DMS153 treated with DMSO at 0.1 percent for 48 hours (cell line): ENCODE measurements around the gene SCARB1.

ENCODE experiments used
- DNase-seq: peaks from one replicate; lab custom pipeline; 2025; ENCODE audit not compliant: unreplicated experiment; lab: John Stamatoyannopoulos, UW

Gene SCARB1

DNA sequence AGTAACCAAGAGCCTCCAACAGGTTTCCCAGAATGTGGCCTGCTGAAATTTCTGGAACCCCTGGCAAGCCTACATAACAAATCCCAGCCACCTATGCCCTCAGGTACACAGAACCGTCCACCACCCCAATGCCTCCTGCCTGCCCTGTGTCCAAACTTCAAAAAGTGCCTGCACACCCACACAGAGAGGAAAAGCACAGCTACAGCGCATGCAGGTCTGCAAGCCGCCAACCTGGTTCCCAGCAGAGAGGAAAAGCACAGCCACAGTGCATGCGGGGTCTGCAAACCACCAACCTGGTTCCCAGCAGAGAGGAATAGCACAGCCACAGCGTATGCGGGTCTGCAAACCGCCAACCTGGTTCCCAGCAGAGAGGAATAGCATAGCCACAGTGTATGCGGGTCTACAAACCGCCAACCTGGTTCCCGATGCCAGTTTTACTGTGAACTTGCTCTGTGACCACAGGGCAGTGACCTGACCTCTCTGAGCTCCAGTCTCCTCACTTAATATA is 113.5 kb downstream of the SCARB1 start:
- no peak for DNase-seq

- no peak for DNase-seq
Measured at GRCh38 chr12:124749725-124750124, 113.9 kb downstream of the SCARB1 start.

GRCh38 chr12:124747426-124748161 is 116.1 kb downstream of the SCARB1 start:
- no peak for DNase-seq

GRCh38 chr12:124746649-124747425 is 116.8 kb downstream of the SCARB1 start:
- no peak for DNase-seq

DNA sequence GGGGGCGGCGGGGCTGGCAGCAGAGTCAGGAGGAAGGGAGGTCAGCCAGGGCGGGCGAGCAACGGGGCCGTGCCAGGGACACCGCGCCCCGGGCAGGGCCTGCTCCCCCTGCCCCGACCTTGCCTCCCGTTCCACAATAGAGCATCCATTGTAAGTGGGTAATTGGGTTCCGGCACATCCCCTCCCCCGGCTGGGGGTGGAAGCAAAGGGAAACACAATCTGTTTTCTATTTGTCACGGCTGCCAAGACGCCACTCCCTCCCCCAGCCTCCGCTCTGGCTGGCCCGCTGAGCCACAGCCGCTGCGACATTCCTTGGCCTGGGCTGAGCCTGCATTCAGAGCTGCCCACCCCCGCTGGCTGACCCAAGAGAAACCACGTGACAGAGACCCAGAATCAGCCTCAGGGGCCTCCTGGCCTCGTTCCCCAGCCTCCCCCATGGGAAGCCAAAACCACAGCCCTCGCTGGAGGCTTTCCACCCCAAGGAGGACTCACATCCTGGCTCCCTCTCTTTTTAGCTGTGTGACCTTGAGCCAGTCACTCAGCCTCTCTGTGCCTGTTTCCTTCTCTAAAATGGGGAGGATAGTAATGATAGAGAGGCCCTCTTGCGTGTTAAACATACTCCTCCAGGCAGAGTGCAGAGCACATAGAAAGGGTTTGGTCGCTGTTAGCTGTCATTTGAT is 117.6 kb downstream of the SCARB1 start:
- DNase-seq: peak; percentile 50

DNA sequence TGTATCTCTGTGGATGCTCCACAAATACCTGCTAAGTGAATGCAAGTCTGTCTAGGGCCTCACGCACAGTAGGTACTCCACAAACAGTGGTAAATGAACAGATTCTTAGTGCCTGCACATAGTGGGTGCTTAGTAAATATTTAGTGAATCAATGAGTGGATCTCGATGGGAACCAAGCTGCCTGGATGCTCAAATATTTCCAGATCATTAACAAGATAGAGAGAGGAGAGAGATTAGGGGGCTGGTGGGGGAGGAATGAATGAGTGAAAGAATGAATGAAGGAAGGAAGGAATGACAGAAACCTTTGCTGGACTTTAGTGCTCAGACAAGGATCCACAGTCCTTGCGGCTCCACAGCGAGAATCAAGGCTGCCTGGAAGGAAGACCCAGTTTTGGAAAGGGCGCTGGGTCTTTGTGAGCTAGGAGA is 118.2 kb downstream of the SCARB1 start:
- DNase-seq: no peak

GRCh38 chr12:124744659-124745464 is 118.8 kb downstream of the SCARB1 start:
- no peak for DNase-seq

DNA sequence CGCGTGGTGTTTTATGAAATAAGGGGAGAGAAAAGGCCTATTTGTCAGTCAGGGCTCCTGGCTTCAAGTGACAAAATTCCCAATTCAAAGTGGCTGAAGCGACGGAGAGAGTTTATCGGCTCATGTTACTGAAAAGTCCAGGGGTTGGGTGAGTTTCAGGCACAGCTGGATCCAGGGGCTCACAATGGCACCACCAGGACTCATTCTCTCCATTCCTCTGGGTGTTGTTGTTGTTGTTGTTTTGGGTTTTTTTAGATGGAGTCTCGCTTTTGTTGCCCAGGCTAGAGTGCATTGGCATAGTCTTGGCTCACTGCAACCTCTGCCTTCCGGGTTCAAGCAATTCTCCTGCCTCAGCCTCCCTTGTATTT is 119.4 kb downstream of the SCARB1 start:
- no peak for DNase-seq

- DNase-seq: no peak
Measured at GRCh38 chr12:124743479-124744272, 120.0 kb downstream of the SCARB1 start.

GRCh38 chr12:124742678-124743077 is 121.0 kb downstream of the SCARB1 start:
- DNase-seq: no peak

DNA sequence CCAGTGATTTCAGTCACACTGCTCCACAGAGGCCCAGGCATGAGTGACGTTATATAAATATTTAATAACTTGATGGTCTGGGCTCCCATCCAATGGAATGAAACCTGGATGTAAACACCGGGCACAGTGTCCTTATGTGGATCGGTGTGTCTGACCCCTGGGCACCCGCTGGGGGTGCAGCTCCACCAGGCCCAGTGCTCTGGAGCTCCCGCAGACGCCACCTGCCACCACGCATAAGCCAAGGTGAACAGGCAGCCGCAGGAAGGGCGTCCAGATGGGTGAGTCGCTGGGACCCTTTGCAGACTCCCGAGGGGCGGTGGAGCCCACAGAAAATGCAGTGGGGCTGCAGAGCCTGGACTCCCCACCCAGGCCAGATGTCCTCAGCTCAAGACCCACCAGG is 121.6 kb downstream of the SCARB1 start:
- DNase-seq: no peak

DNA sequence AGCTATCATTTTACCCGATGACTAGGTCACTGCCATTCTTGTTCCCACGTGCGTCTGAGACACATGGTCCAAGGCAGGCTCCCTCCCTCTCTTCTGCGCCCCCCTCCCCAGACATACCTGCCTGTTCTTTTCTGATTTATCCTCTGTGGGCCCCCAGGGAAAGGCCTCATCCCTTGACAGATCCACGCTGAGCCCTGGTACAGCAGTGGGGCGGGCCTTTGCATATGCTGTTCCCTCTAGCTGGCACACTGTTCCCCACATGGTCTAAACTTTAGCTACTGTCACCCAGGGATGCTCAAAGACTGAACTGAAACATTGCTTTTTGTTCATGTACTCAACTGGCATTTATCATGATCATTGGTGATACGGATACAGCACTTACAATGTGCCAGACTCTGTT is 122.5 kb downstream of the SCARB1 start:
- DNase-seq: no peak

DNA sequence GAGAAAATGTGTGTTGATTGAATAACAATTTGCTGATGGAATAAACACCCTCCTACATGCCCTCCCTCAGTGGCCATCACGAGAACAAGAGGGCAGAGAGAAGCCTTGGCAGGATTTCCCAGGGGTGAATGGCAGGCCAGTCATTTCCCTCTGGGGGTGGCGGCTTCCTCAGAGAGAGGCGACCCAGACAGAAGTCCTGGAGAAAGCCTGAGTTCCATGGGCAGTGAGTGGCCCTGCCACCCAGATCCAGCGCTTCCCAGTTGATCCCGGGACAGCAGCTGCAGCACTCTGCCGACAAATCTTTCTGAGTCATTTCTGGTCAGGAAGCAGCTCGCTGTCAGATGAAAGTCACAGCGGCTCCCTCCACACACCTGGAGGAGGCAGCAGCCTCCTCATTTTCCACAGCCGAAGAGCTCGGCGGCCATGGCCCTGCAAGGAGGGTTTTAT is 123.0 kb downstream of the SCARB1 start:
- no peak for DNase-seq

DNA sequence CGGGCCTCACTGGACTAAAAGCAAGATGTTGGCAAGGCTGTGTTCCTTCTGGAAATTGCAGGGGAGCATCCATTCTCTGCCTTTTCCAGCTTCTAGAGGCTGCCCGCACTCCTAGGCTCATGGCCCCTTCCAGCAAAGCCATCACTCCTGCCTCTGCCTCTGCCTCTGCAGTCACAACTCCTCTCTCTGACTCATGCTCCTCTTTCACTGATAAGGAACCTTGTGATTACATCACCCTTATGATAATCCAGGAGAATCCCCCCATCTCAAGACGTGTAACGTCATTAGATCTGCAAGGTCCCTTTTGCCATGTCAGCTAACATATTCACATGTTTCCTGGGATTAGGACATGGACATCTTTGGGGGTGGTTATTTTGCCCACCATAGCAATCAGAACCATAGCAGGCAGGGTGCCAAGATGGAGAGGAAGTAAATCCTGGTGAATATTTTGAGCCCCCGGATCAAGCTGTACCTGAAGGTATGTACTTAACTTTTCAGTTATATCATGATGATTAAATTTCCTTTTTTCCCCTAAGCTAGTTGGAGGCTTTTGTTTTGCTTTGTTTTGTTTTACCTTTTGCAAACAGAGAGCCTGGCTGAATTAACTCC is 123.6 kb downstream of the SCARB1 start:
- DNase-seq: no peak

DNA sequence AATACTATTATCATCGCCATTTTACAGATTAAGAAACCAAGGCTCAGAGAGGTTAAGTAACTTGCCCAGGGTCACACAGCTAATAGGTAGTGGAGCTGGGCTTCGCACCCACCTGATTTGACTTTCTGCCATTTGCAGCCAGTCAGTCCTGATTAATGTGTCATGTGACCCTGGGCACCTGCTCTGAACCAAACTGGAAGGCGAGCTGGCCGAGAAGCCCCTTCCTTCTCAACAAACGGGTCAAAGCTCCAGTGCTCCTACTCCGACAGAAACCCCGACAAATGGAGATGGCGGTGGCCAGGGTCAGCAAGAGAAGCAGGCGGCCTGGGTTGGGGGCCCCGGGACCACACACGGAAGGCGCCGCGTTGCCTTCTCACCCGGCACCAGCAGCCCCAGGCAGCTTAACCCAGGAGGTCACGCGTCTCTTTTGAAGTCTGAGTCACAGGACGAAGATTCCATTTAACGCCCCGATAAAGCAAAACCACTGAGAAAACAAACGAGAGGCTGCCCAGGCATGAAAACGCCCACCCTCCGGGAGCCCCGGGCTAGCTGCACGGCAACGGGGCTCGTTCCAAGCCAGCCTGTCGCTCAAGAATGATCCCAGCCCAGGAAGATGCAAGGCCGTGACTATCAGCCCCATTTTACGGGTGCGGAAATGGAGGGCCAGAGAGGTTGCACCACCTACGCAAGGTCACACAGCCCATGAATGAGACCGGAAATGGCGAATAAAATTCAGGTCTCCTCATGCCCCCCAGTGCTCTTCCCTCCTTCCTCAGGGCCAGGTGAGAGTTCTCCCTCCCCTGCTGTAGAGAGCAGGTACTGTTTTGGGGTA is 124.8 kb downstream of the SCARB1 start:
- DNase-seq: no peak

DNA sequence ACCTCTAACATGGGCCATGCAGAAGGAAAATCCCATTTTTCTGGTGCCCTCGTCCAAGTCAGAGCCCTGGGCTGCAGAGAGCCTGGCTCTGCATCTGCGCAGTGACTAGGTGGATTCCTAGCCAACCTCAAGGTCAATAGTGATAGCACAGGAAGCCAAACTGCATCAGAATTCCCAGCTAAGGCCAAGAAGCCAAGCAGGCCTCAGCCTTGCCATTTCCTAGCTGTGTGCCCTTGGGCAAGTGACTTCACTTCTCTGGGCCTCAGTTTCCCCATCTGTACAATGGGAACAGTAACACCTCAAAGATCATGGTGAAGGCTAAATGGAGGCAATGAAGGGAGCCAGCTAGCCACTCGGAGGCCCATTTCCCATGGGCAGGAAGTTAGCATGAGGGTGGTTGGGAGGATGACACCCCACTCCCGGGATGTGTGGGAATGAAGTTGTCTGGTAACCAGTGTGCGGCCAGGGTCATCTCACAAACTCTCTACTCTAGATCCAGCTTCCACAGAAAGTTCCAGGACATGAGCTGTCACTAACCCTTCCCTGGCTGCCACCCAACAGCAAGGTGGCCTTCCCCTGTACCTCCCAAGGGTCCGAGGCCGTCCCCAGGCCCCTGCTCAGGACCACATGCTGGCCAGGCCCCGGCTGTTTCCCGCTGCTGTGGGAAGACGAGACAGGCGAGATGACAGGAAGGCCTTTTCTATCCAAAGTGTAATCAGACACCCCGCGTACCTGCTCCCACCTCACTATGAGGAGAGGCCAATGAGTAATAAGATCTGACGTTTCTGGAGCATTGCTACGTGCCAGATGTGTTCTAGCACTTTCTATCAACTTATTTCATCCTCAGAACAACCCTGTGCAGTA is 125.7 kb downstream of the SCARB1 start:
- DNase-seq: no peak

GRCh38 chr12:124737040-124737419 is 126.6 kb downstream of the SCARB1 start:
- DNase-seq: no peak
